PC-9 (cell line): Measurements from ENCODE around the gene JAG1. TPM values are rescaled to one million over a fixed set of nuclear protein-coding genes. Genes with fewer than 3 reads are reported as not detected.

Experiments used
- BruUV-seq: library from RNA; stranded (reverse); fragments of 400-500 nt; replicated peaks from 2 replicates; lab custom pipeline; 2021; lab: Mats Ljungman, UMichigan
- CTCF ChIA-PET: fragments of 300-600 bp; sonication (Branson Sonifier 250); formaldehyde crosslinking; loops from one replicate; lab custom pipeline; 2022; ENCODE audit warnings: antibody characterized with exemption; lab: Charles Lee
- POLR2A ChIA-PET: fragments of 300-600 bp; sonication (Branson Sonifier 250); formaldehyde crosslinking; loops from one replicate; lab custom pipeline; 2022; ENCODE audit warnings: antibody characterized with exemption; ENCODE audit not compliant: unreplicated experiment; lab: Charles Lee
- DNase-seq, 2 experiments: peaks; one replicate each; pipeline versions ENCODE4 v3.0.0 to v3.0.0-alpha.2; 2015 to 2022; ENCODE audit warnings: mixed read lengths in 1 of 2
- H2AFZ ChIP-seq: fragments of 200-600 bp; sonication (generic); 2 replicates; pipeline ENCODE4 v1.8.1; 2017; ENCODE audit warnings: antibody characterized with exemption
- H3F3A ChIP-seq: fragments of 200-600 bp; sonication (generic); 2 replicates; pipeline ENCODE4 v1.8.1; 2017; ENCODE audit warnings: antibody characterized with exemption, mild to moderate bottlenecking, low read depth; ENCODE audit not compliant: insufficient read depth
- H3K27ac ChIP-seq: fragments of 200-600 bp; sonication (generic); 2 replicates; pipeline ENCODE4 v1.6.1; 2016; ENCODE audit warnings: mixed run types
- H3K27me3 ChIP-seq: fragments of 200-600 bp; sonication (generic); 2 replicates; pipeline ENCODE4 v1.6.1; 2016; ENCODE audit warnings: low read depth, mixed run types; ENCODE audit not compliant: insufficient read depth
- H3K36me3 ChIP-seq: fragments of 200-600 bp; sonication (generic); 2 replicates; pipeline ENCODE4 v1.6.1; 2016; ENCODE audit warnings: low read depth, mixed run types
- H3K4me1 ChIP-seq: fragments of 200-600 bp; sonication (generic); replicated peaks from 2 replicates; pipeline ENCODE4 v1.6.1; 2016; ENCODE audit warnings: mixed run types; ENCODE audit not compliant: insufficient read depth
- H3K4me2 ChIP-seq: fragments of 200-600 bp; sonication (generic); 2 replicates; pipeline ENCODE4 v1.6.1; 2017; ENCODE audit warnings: mixed run types
- H3K4me3 ChIP-seq: fragments of 200-600 bp; sonication (generic); 2 replicates; pipeline ENCODE4 v1.6.1; 2016; ENCODE audit warnings: mixed run types
- H3K79me2 ChIP-seq: fragments of 200-600 bp; sonication (generic); 2 replicates; pipeline ENCODE4 v1.6.1; 2017; ENCODE audit warnings: low read depth, mixed run types
- H3K9me2 ChIP-seq: fragments of 200-600 bp; sonication (generic); 2 replicates; pipeline ENCODE4 v1.8.1; 2017; ENCODE audit warnings: mild to moderate bottlenecking; ENCODE audit not compliant: insufficient read depth
- H3K9me3 ChIP-seq: fragments of 200-600 bp; sonication (generic); 2 replicates; pipeline ENCODE4 v1.8.1; 2016; ENCODE audit warnings: low read depth; ENCODE audit not compliant: insufficient read depth
- H4K20me1 ChIP-seq: fragments of 200-600 bp; sonication (generic); 2 replicates; pipeline ENCODE4 v1.8.1; 2017; ENCODE audit not compliant: insufficient read depth
- EZH2 ChIP-seq: fragments of 200-600 bp; sonication (generic); IDR thresholded peaks from 2 replicates; pipeline ENCODE4 v1.8.0; 2017; ENCODE audit warnings: antibody characterized with exemption, low read depth
- intact Hi-C: fragments of 100-400 bp; cut with micrococcal nuclease; formaldehyde crosslinking; loops from one replicate; pipeline ENCODE4 v1.10.0; 2022; ENCODE audit not compliant: unreplicated experiment
- total RNA-seq: library from RNA; stranded (reverse); gene quantifications from 2 replicates; pipeline ENCODE4 v1.2.3, GENCODE V29; 2021
- TF ChIP-seq, protein P1 (sequence below): fragments of 200-600 bp; sonication (generic); conservative IDR thresholded peaks from 2 replicates; pipeline ENCODE4 v1.6.1; 2017; ENCODE audit warnings: mixed run types, antibody characterized with exemption, mild to moderate bottlenecking, moderate library complexity

The JAG1 gene
- total RNA-seq, 1 experiment from 2014 or later = 42.9 TPM

DNA sequence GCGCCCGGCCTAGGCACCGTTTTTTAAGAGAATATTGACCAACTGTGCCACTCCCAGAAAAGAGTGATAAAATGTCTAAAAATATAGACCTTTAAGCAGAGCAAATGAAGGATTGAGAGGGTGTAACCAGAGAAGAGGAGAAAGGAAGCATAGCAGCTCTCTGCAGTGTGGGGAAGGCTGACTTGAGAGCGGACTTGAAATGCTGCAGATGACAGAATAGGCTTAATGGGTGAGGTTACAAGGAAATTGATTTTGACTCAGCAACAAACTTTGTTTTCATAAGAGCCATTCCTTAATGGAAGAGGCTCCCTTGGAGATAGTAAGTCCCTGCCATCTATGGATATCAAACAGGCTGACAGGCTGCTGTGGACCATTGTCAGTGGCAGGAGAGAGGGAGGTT, 7.7 kb upstream of the JAG1 start:
- intact Hi-C loops = no loop called here
- no peaks in the 10 kb centered on the region for H3K79me2 ChIP-seq
- no peak overlapping the region for H3K4me3 ChIP-seq
- no peaks in the 10 kb centered on the region for H3K27me3 ChIP-seq
- H3K4me1 ChIP-seq = no peaks in the 10 kb centered on the region
- H4K20me1 ChIP-seq = no peaks in the 10 kb centered on the region
- ChIA-PET POLR2A (no interaction called here), CTCF (no interaction called here)
- TF ChIP-seq, protein P1, sequence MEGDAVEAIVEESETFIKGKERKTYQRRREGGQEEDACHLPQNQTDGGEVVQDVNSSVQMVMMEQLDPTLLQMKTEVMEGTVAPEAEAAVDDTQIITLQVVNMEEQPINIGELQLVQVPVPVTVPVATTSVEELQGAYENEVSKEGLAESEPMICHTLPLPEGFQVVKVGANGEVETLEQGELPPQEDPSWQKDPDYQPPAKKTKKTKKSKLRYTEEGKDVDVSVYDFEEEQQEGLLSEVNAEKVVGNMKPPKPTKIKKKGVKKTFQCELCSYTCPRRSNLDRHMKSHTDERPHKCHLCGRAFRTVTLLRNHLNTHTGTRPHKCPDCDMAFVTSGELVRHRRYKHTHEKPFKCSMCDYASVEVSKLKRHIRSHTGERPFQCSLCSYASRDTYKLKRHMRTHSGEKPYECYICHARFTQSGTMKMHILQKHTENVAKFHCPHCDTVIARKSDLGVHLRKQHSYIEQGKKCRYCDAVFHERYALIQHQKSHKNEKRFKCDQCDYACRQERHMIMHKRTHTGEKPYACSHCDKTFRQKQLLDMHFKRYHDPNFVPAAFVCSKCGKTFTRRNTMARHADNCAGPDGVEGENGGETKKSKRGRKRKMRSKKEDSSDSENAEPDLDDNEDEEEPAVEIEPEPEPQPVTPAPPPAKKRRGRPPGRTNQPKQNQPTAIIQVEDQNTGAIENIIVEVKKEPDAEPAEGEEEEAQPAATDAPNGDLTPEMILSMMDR = no peak
- TF ChIP-seq EZH2 = no peak
- no TSS peak for BruUV-seq
- H3K4me2 ChIP-seq = no peak overlapping the region
- H3K9me3 ChIP-seq = no peaks in the 10 kb centered on the region
- no peak overlapping the region for H2AFZ ChIP-seq
- H3F3A ChIP-seq = no peaks in the 10 kb centered on the region
- H3K27ac ChIP-seq = no peak overlapping the region
- H3K36me3 ChIP-seq = no peaks in the 10 kb centered on the region
- no peaks in the 10 kb centered on the region for H3K9me2 ChIP-seq
- DNase-seq = no peak

DNA sequence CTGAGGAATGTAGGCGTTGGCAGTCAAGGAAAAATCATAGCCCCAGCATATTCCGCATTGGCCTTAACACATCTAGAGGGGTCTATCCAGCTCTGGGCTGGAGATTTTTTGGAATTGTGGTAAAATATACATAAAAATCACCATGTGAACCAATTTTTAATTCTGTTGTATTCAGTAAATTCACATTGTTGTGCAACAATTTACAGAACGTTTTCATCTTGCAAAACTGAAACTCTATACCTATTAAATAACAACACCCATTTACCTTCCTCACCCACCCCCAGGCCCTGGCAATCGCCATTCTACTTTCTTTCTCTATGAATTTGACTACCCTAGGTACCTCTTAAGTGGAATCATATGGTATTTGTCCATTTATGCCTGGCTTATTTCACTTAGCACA, 6.8 kb upstream of the JAG1 start:
- Histone ChIP-seq H3K4me1 (peaks cover 6% of the 10 kb centered on the region), H4K20me1 (no peaks in the 10 kb centered on the region), H3K4me3 (no peak overlapping the region), H3K27me3 (no peaks in the 10 kb centered on the region), H2AFZ (no peak overlapping the region), H3K4me2 (no peak overlapping the region), H3K36me3 (no peaks in the 10 kb centered on the region), H3K27ac (no peak overlapping the region), H3K9me3 (no peaks in the 10 kb centered on the region), H3K9me2 (no peaks in the 10 kb centered on the region), H3F3A (no peaks in the 10 kb centered on the region; the same call in 1 of the 2 replicates), H3K79me2 (no peaks in the 10 kb centered on the region)
- TF ChIP-seq EZH2 = no peak
- TF ChIP-seq, protein P1 = no peak
- ChIA-PET CTCF (no interaction called here), POLR2A (no interaction called here)
- intact Hi-C loops = no loop called here
- no peak for DNase-seq
- no TSS peak for BruUV-seq

DNA sequence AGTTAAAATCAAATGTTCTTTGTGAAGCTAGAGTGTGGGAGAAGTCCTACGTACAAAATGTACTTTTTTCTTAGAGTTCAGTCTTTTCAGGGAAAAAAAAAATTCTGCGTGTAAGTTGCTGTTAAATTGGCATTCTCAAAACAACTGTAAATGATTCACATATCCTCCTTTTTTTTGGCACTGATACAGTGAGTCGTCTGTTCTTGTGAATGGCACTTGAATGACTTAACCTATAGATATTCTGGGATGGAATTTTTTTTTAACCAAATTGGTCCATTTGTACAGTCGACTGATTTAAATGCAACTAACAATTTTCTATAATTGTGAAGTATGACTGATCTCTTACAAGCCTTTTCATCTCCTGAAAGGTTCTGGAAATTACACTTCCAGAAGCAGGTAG, 5.5 kb upstream of the JAG1 start:
- DNase-seq = no peak
- H3K9me2 ChIP-seq = no peaks in the 10 kb centered on the region
- no peaks in the 10 kb centered on the region for H3K36me3 ChIP-seq
- no peaks in the 10 kb centered on the region; the same call in 1 of the 2 replicates for H3F3A ChIP-seq
- H3K4me3 ChIP-seq = no peak overlapping the region
- no peaks in the 10 kb centered on the region for H3K79me2 ChIP-seq
- H3K27me3 ChIP-seq = no peaks in the 10 kb centered on the region
- H3K9me3 ChIP-seq = no peaks in the 10 kb centered on the region
- no TSS peak for BruUV-seq
- intact Hi-C loops = no loop called here
- no peaks in the 10 kb centered on the region for H4K20me1 ChIP-seq
- H3K4me1 ChIP-seq = peaks cover 12% of the 10 kb centered on the region
- H3K4me2 ChIP-seq = no peak overlapping the region
- ChIA-PET CTCF (interaction anchor here (0.7 kb wide), 1 partner anchor 106 kb away, joined by 3 read pairs; no protein-coding TSS in a partner anchor), POLR2A (no interaction called here)
- no peak overlapping the region for H2AFZ ChIP-seq
- TF ChIP-seq EZH2 = no peak
- TF ChIP-seq, protein P1 = no peak
- no peak overlapping the region for H3K27ac ChIP-seq
